Peyer's patch (tissue), 4 donors: ENCODE measurements around the gene CD52. TPM values are rescaled to one million over a fixed set of nuclear protein-coding genes. Genes with fewer than 3 reads are reported as not detected.
A peak's percentile ranks its signal among the peaks of the same experiment; 100 is the strongest.

Experiments used
- DNase-seq, 3 donors: peaks; one replicate each; pipeline ENCODE4 v3.0.0-alpha.2; 2017 to 2019
- H3K27ac ChIP-seq, 4 donors: fragments of 200-600 bp; sonication (generic); one replicate each; pipeline ENCODE4 v1.5.1; 2016 to 2019
- H3K27me3 ChIP-seq, 2 donors: fragments of 200-600 bp; sonication (generic); one replicate each; pipeline ENCODE4 v1.5.1; 2019
- H3K36me3 ChIP-seq, 3 donors: fragments of 200-600 bp; sonication (generic); one replicate each; pipeline ENCODE4 v1.5.1; 2016 to 2019
- H3K4me1 ChIP-seq, 4 donors: fragments of 200-600 bp; sonication (generic); one replicate each; pipeline ENCODE4 v1.5.1; 2016 to 2019
- H3K4me3 ChIP-seq, 4 donors: fragments of 200-600 bp; sonication (generic); 1 replicate in 3 of 4; 2 replicates in 1 of 4; pipeline ENCODE4 v1.5.1; 2016 to 2019; ENCODE audit warnings: mild to moderate bottlenecking in 1 of 4
- H3K9me3 ChIP-seq, 4 donors: fragments of 200-600 bp; sonication (generic); one replicate each; pipeline ENCODE4 v1.5.1; 2016 to 2019; ENCODE audit warnings: mild to moderate bottlenecking in 1 of 4
- CTCF ChIP-seq, 6 experiments: fragments of 450-650 bp in 4 of 6; fragments of 200-600 bp in 2 of 6; sonication (generic) in 1 of 6; IDR thresholded peaks; one replicate each; pipeline ENCODE4 v1.5.1; 2017 to 2019; ENCODE audit warnings: antibody characterized with exemption in 6 of 6, mild to moderate bottlenecking in 3 of 6, moderate library complexity in 1 of 6
- POLR2A ChIP-seq, 2 donors: fragments of 450-650 bp; IDR thresholded peaks; one replicate each; pipeline ENCODE4 v1.5.1; 2017; ENCODE audit warnings: antibody characterized with exemption in 2 of 2, mild to moderate bottlenecking in 2 of 2, moderate library complexity in 2 of 2
- total RNA-seq, 4 donors: library from RNA; depleted of rRNA; stranded (reverse); fragments of >200 nt; gene quantifications; one replicate each; pipeline ENCODE4 v1.1.0, GENCODE V29; 2016

CD52 gene
- total RNA-seq, 4 donors from 2014 or later: 4.7 to 135 (median 13.6) TPM

- DNase-seq: peak; percentile 87 to 95 (median 88)
- no peaks in the 10 kb centered on the region for H3K9me3 ChIP-seq
- H3K27ac ChIP-seq: no peak overlapping the region
- H3K36me3 ChIP-seq: no peaks in the 10 kb centered on the region
- peaks cover 0 to 15% of the 10 kb centered on the region in 2 donors for H3K27me3 ChIP-seq
- peaks cover 5 to 21% (median 10%) of the 10 kb centered on the region in 4 donors for H3K4me1 ChIP-seq
- no peak overlapping the region for H3K4me3 ChIP-seq
- TF ChIP-seq POLR2A (IDR thresholded peaks at IDR 0.05) (no peak), CTCF (IDR thresholded peaks at IDR 0.05) (peak; percentile 84 to 96 (median 94))
Observed at GRCh38 chr1:26363549-26364448, 46.0 kb downstream of the CD52 start.

DNA sequence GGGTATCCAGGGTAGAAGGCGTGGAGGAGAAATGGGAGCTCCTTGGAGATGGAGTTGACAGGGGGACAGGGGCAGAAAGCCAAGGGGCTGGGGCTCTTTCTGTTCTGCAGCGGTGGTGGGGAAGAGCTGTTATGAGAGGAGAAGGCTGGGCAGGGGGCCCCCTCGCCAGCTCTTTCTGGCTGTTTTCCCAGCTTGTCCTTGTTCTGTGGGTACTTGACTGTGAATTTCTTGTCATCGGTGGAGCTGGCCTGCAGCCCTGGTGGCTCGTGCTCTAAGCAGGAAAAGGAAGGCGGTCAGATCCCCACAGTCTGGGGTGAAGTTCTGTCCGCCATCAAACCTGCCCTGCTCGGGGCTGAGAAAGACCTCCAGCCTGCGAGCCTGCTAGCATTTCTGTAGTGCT is 47.2 kb downstream of the CD52 start:
- Histone ChIP-seq H3K27ac (no peak overlapping the region), H3K27me3 (peaks cover 0 to 13% of the 10 kb centered on the region in 2 donors), H3K36me3 (no peaks in the 10 kb centered on the region), H3K4me1 (peaks cover 3 to 17% (median 10%) of the 10 kb centered on the region in 4 donors), H3K9me3 (no peaks in the 10 kb centered on the region), H3K4me3 (no peak overlapping the region)
- no peak for TF ChIP-seq POLR2A (IDR thresholded peaks at IDR 0.05)
- TF ChIP-seq CTCF (IDR thresholded peaks at IDR 0.05): no peak
- DNase-seq: no peak

- DNase-seq: no peak
Observed at GRCh38 chr1:26367441-26367840, 49.7 kb downstream of the CD52 start.

GRCh38 chr1:26368006-26368405 is 50.2 kb downstream of the CD52 start:
- TF ChIP-seq POLR2A (IDR thresholded peaks at IDR 0.05) (no peak), CTCF (IDR thresholded peaks at IDR 0.05) (no peak)
- H3K4me3 ChIP-seq: no peak overlapping the region
- no peaks in the 10 kb centered on the region for H3K9me3 ChIP-seq
- DNase-seq: no peak
- no peaks in the 10 kb centered on the region for H3K27me3 ChIP-seq
- H3K27ac ChIP-seq: no peak overlapping the region
- no peaks in the 10 kb centered on the region for H3K36me3 ChIP-seq
- H3K4me1 ChIP-seq: peaks cover 0 to 5% (median 0%) of the 10 kb centered on the region in 4 donors

More at GRCh38 chr1:26367441-26367840, 49.7 kb downstream of the CD52 start:
- peaks cover 0 to 5% (median 0%) of the 10 kb centered on the region in 4 donors for H3K4me1 ChIP-seq
- H3K27me3 ChIP-seq: no peaks in the 10 kb centered on the region
- no peaks in the 10 kb centered on the region for H3K9me3 ChIP-seq
- no peaks in the 10 kb centered on the region for H3K36me3 ChIP-seq
- no peak for TF ChIP-seq CTCF (IDR thresholded peaks at IDR 0.05)
- no peak for TF ChIP-seq POLR2A (IDR thresholded peaks at IDR 0.05)
- no peak overlapping the region for H3K4me3 ChIP-seq
- no peak overlapping the region for H3K27ac ChIP-seq

DNA sequence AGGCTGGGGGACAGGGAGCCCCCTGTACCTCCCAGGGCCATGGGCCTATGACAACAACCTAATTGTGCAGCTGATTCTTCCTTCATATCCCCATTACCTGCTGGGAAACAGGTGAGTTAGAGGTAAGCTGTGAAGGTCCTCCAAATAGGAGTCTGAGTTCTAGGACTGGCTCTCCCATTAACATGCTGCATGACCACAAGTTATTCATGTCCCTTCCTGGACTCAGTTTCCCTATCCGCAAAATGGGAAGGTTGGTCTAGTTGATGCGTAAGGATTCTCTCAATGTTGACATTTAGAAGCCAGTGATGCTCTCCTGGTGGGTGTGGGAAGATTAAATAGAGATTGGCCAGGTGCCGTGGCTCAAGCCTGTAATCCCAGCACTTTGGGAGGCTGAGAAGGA is 50.7 kb downstream of the CD52 start:
- no peaks in the 10 kb centered on the region for H3K9me3 ChIP-seq
- no peaks in the 10 kb centered on the region for H3K27me3 ChIP-seq
- H3K4me1 ChIP-seq: peaks cover 0 to 5% (median 0%) of the 10 kb centered on the region in 4 donors
- no peak for TF ChIP-seq CTCF (IDR thresholded peaks at IDR 0.05)
- TF ChIP-seq POLR2A (IDR thresholded peaks at IDR 0.05): no peak
- no peak overlapping the region for H3K4me3 ChIP-seq
- no peaks in the 10 kb centered on the region for H3K36me3 ChIP-seq
- no peak overlapping the region for H3K27ac ChIP-seq
- no peak for DNase-seq

Other genes with a start within 250 kb of the CD52 start
- gene PDIK1L, start 206.1 kb upstream of the CD52 start, total RNA-seq: 10 to 100 TPM in 3 of 4 donors, 1 to 10 TPM in 1; 8.3 to 13.2 (median 12.4) TPM
- gene FAM110D, start 158.9 kb upstream of the CD52 start, total RNA-seq: 1 to 10 TPM in 3 of 4 donors, not detected in 1; 1.3 to 6.6 (median 1.3) TPM
- gene C1orf232, start 149.0 kb upstream of the CD52 start, total RNA-seq: not detected
- gene ZNF593, start 148.1 kb upstream of the CD52 start, total RNA-seq: 10 to 100 TPM; 11.7 to 19.5 (median 15.5) TPM
- not detected for gene ZNF593OS, start 146.1 kb upstream of the CD52 start, total RNA-seq
- gene CNKSR1, start 140.5 kb upstream of the CD52 start, total RNA-seq: 100 to 1,000 TPM in 2 of 4 donors, 10 to 100 TPM in 2; 28.9 to 160 (median 105) TPM
- gene CATSPER4, start 127.4 kb upstream of the CD52 start, total RNA-seq: not detected
- 10 to 100 TPM; 11.0 to 32.2 (median 12.9) TPM for gene CEP85, start 83.8 kb upstream of the CD52 start, total RNA-seq
- 10 to 100 TPM; 62.7 to 91.8 (median 89.6) TPM for gene SH3BGRL3, start 37.9 kb upstream of the CD52 start, total RNA-seq
- 10 to 100 TPM in 3 of 4 donors, 1 to 10 TPM in 1; 3.9 to 68.5 (median 18.2) TPM for gene UBXN11, start 11.3 kb upstream of the CD52 start, total RNA-seq
- gene CRYBG2, start 36.2 kb downstream of the CD52 start, total RNA-seq: 10 to 100 TPM in 3 of 4 donors, not detected in 1; 42.0 to 51.9 (median 51.8) TPM
- gene ZNF683, start 54.8 kb downstream of the CD52 start, total RNA-seq: not detected
- not detected for gene LIN28A, start 92.9 kb downstream of the CD52 start, total RNA-seq
- 10 to 100 TPM; 54.5 to 76.6 (median 62.1) TPM for gene DHDDS, start 114.4 kb downstream of the CD52 start, total RNA-seq
- 100 to 1,000 TPM; 127 to 230 (median 147) TPM for gene HMGN2, start 154.5 kb downstream of the CD52 start, total RNA-seq
- gene RPS6KA1, start 211.8 kb downstream of the CD52 start, total RNA-seq: 100 to 1,000 TPM in 3 of 4 donors, 10 to 100 TPM in 1; 69.3 to 311 (median 292) TPM